GM18505 (cell line): ENCODE data around the gene CDK14.

ENCODE experiments used
- ATAC-seq: cut with Tn5 transposase; IDR thresholded peaks from one replicate; pipeline ENCODE4 v1.9.1; 2021; ENCODE audit not compliant: unreplicated experiment
- POLR2A ChIP-seq: IDR thresholded peaks from 4 replicates; pipeline ENCODE4 v1.6.1; 2011; ENCODE audit warnings: borderline replicate concordance; ENCODE audit not compliant: insufficient read depth, insufficient read length; ENCODE audit errors: extremely low read depth

Gene CDK14

GRCh38 chr7:90821961-90822620, 226.0 kb downstream of the CDK14 start:
- ATAC-seq, result no peak
- TF ChIP-seq POLR2A, result no peak

- no peak for ATAC-seq
- TF ChIP-seq POLR2A, result no peak
These were observed 228.5 kb downstream of the CDK14 start for GRCh38 chr7:90824386-90825307.

GRCh38 chr7:90825779-90826178, 229.7 kb downstream of the CDK14 start:
- no peak for ATAC-seq
- TF ChIP-seq POLR2A, result no peak

- no peak for ATAC-seq
- TF ChIP-seq POLR2A, result no peak
These were observed 232.5 kb downstream of the CDK14 start for GRCh38 chr7:90828601-90829000.

- TF ChIP-seq POLR2A, result no peak
- ATAC-seq, result no peak
These were observed 234.2 kb downstream of the CDK14 start for GRCh38 chr7:90830308-90830707.

GRCh38 chr7:90832726-90833125, 236.6 kb downstream of the CDK14 start:
- ATAC-seq, result no peak
- TF ChIP-seq POLR2A, result no peak

GRCh38 chr7:90833443-90833842, 237.3 kb downstream of the CDK14 start:
- no peak for ATAC-seq
- TF ChIP-seq POLR2A, result no peak

GRCh38 chr7:90834771-90835170, 238.7 kb downstream of the CDK14 start:
- ATAC-seq, result no peak
- no peak for TF ChIP-seq POLR2A

- TF ChIP-seq POLR2A, result no peak
- ATAC-seq, result no peak
These were observed 239.7 kb downstream of the CDK14 start for GRCh38 chr7:90835861-90836260.

- TF ChIP-seq POLR2A, result no peak
- ATAC-seq, result no peak
These were observed 240.8 kb downstream of the CDK14 start for GRCh38 chr7:90836937-90837336.

- ATAC-seq, result no peak
- TF ChIP-seq POLR2A, result no peak
These were observed 242.7 kb downstream of the CDK14 start for GRCh38 chr7:90838799-90839198.

- no peak for ATAC-seq
- no peak for TF ChIP-seq POLR2A
These were observed 243.2 kb downstream of the CDK14 start for GRCh38 chr7:90839316-90839715.

GRCh38 chr7:90839727-90840291, 243.7 kb downstream of the CDK14 start:
- TF ChIP-seq POLR2A, result no peak
- no peak for ATAC-seq

- TF ChIP-seq POLR2A, result no peak
- no peak for ATAC-seq
These were observed 245.8 kb downstream of the CDK14 start for GRCh38 chr7:90841759-90842429.

- no peak for ATAC-seq
- no peak for TF ChIP-seq POLR2A
These were observed 246.3 kb downstream of the CDK14 start for GRCh38 chr7:90842430-90842788.
